NCI-H128 (cell line): ENCODE data around the gene HMCN2.

Source experiments
- DNase-seq: peaks from one replicate; lab custom pipeline; 2025; ENCODE audit not compliant: unreplicated experiment; lab: John Stamatoyannopoulos, UW

The HMCN2 gene

DNA sequence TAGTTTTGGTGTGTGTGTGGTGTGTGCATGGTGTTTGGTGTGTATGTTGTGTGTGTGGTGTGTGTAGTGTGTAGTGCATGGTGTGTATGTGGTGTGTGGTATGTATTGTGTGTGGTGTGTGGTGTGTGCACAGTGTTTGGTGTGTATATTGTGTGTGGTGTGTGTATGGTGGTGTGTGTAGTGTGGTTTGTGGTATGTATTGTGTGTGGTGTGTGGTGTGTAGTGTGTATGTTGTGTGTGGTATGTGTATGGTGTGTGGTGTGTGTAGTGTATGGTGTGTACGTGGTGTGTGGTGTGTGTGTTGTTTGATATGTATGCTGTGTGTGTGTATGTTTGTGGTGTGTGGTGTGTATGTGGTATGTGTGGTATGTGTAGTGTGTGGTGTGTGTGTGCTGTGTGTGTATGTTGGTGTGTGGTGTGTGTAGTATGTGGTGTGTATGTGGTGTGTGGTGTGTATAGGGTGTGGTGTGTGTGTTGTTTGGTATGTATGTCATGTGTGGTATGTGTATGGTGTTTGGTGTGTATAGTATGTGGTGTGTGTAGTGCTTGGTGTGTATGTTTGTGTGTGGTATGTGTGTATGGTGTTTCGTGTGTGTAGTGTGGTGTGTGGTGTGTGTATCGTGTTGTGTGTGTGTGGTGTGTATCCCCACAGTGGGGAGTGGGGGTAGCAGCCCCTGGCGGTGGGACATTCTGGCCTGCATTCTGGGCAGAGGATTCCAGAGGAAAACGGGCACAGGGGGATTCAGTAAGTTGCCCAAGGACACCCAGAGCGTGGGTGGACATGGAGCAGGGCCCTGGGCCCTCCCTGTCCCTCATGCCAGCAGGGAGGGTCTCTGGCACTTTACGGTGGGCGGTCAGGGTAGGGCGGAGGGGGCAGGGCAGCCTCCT is 79.7 kb downstream of the HMCN2 start:
- DNase-seq: no peak

DNA sequence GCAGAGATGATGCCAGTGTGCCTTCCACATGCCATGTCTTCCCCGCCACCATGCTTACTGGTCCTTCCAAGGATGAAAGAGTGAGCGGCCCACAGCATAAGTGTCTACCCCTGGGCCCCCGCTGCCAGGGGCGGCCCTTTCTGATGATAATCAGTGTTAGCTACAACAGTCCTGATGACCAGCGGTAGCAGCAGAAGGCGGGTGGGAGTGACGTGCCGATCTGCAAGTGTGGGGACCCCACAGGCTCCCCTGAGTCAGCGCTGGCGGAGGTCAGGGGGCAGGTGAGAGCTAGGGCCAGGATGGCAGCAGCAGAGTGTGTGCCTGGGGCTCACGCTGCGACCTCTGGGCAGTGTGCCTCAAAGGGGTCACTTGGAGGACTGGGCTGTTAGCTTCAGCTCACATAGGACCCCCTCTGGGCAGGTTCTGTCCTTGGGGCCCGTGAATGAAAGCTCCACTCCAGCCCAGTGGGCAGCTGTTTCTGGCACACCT is 80.4 kb downstream of the HMCN2 start:
- DNase-seq: no peak

DNA sequence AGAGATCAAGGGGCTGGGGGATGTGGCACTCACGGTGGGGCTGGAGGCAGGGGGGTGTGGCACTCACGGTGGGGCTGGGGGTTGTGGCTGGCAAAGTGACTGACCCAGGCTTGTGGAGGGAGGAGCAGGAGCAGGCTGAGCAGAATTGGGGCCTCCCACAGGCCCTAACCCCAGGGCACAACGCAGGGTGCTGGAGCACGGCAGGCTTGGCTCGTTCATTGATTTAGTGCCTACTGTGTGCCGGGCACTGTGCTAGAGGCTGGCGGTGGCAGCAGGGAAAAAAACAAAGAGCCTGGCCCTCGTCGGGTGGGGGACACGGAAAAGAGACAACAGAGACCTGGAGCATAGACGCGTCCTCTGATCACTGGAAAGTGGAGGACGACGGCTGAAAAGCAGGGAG is 80.9 kb downstream of the HMCN2 start:
- no peak for DNase-seq

DNA sequence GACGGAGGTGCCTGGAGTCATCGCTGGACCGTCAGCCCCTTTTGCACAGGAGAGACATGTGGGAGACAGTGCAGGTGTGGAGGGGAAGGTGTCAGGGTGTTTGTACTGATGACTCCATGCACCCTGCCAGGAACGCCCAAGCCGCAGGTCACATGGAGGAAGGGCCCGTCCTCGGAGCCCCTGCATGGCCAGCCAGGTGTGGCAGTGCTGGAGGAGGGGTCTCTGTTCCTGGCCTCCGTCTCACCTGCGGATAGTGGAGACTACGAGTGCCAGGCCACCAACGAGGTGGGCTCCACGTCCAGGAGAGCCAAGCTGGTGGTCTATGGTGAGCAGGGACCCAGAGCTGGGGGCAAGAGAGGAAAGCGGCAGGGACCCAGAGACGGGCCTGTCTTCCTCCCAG is 81.5 kb downstream of the HMCN2 start:
- no peak for DNase-seq

DNA sequence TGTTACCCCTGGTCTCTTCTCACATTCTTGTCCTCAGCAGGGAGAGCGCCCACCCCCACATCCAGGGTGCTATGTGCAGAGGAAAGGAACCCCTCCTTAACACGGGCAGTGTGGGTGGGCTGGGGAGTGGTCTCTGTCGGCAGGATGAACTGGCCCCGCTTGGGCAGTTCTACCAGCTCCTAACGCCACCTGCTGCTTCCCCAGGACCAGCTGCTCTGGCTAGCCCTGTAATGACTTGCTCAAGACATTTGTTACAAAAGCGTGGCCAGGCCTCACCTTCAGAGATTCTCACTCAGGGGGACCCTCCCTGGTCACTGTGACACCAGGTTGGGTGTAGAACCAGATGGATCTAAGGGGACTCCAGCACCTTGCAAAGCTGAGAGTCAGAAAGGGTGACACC is 82.4 kb downstream of the HMCN2 start:
- no peak for DNase-seq

DNA sequence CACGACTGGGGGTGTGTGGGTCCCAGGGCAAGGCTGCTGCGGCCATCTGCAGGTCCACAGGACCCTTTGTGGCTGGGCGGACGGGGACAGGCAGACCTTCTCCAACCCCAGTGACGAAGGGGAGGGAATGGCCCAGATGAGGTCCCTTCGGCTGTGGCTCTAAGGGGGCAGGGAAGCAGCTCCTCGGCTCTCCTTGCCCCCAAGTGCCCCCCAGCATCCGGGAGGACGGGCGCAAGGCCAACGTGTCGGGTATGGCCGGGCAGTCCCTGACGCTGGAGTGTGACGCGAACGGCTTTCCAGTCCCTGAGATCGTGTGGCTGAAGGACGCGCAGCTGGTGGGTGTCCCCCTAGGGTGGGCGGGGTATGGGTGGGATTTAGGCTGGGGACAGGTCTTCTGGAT is 82.8 kb downstream of the HMCN2 start:
- no peak for DNase-seq

DNA sequence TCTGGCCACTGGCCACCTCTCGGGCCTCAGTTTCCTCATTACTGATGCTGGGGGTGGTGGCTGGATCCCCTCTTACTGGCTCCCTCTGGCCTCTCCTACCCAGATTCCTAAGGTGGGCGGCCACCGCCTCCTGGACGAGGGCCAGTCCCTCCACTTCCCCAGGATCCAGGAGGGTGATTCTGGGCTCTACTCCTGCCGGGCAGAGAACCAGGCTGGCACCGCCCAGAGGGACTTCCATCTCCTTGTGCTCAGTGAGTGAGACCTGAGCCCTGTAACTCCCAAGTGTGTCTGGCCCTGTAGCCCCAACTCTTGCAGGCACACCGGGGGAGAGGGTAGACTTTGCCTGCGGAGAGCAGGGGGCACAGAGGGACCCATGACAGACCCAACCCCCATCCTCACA is 83.3 kb downstream of the HMCN2 start:
- no peak for DNase-seq

DNA sequence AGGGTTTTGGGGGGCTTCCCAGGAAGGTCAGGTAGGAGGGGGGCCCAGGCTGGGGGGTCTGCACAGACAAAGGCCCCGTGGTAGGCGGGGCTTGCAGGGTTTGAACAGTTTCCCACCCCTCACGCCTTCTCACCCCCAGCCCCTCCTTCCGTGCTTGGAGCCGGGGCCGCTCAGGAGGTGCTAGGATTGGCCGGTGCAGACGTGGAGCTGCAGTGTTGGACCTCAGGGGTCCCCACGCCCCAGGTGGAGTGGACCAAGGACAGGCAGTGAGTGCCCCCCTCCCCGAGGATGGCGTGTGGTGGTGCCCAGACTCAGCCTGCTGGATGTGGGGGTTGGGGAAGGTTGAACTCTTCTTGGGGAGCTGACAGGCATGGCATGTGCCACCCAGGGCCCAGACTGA is 83.8 kb downstream of the HMCN2 start:
- no peak for DNase-seq

DNA sequence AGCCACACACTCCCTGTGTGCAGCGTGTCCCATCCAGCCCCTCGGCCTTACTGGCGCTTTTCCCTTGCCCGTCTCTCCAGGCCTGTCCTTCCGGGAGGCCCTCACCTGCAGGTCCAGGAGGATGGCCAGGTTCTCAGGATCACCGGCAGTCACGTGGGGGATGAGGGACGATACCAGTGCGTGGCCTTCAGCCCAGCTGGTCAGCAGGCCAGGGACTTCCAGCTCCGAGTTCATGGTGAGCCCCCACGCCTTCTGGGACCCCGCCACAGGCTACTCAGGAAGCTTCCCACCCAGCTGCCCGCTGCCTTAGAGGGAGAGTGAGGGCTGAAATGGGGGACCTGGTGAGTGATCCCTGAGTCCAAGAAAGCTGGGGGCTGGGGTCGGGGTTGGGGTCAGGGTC is 85.8 kb downstream of the HMCN2 start:
- no peak for DNase-seq

DNA sequence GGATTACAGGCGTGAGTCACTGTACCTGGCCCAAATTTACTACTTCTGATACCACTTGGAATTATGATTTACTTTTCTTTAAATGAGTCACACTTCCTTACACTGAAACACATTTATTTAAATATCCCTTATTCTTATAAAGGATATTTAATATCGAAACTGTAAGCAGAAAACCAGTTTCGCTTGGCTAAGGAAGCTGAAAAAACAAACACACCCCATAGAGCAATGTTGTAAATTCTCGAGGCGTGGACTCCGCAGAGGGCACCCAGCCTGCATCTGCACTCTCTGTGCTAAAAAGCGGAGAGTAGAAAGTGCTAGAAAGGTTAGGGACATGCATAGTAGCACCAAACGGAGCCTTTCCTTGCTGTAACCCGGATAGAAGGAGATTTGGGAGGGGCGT is 86.5 kb downstream of the HMCN2 start:
- no peak for DNase-seq

DNA sequence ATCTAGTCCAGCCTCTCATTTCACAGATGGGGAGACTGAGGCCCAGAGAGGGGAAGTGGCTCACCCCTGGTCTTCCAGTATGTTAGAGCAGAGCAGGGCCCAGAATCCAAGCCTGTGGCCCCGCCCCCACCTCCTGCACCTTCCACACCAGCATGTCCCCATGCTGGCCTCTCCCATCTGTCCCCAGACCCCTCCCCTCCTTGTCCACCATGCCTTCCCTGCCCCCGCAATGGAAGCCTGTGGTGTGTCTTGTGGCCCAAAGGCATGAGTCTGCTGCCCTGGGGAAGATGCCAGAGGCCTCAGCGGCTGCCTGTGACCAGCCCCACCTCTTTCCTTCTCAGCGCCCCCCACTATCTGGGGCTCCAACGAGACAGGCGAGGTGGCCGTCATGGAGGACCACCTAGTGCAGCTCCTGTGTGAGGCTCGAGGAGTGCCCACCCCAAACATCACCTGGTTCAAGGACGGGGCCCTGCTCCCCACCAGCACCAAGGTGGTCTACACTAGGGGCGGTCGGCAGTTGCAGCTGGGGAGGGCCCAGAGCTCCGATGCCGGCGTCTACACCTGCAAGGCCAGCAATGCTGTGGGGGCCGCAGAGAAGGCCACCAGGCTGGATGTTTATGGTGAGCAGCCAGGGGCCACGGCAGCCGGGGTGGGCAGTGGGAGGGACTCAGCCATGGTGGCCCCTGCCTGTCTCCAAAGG is 87.2 kb downstream of the HMCN2 start:
- DNase-seq: no peak

DNA sequence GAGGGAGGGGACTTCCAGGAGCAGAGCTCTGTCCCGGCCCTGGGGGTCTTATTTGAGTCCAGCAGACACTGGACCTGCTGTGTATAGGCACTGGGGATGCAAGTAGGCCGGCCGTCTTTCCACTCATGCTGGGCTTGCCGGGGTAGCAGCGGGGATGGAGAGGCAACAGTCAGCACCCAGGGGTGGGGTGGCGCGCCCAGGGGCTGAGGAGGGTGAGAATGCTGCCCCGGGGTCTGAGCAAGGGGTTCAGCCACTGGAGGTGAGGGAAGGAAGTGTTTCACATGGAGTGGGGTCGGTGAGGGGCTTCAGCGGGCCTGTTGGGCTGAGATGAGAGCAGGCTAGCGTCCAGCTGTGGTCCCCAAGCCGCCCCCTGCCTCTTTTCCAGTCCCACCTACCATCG is 88.8 kb downstream of the HMCN2 start:
- no peak for DNase-seq

DNA sequence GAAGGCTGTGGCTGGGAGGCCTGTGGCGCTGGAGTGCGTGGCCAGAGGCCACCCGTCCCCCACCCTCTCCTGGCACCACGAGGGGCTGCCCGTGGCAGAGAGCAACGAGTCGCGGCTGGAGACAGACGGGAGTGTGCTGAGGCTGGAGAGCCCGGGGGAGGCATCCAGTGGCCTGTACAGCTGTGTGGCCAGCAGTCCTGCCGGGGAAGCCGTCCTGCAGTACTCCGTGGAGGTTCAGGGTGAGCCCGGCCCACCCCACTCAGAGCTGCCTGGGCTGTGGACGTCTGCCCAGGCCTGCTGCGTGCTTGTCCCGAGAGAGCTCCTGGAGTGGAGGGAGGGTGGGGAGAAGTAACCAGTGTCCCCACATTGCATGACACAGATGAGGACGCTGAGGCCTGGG is 89.2 kb downstream of the HMCN2 start:
- no peak for DNase-seq

DNA sequence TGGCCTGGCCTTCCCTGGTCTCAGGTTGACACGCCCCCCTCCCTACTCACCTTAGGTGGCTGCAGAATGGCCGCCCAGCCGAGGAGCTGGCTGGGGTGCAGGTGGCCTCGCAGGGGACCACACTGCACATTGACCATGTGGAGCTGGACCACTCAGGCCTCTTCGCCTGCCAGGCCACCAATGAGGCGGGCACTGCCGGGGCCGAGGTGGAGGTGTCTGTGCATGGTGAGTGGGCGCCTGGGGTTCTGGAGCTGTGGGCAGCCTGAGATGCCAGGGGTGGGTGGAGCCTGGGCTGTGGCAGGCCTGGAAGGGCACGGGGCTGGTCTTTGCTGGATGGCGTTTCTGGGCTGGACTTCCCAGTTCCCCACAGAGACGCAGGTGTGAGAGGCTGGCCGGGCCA is 90.5 kb downstream of the HMCN2 start:
- no peak for DNase-seq

DNA sequence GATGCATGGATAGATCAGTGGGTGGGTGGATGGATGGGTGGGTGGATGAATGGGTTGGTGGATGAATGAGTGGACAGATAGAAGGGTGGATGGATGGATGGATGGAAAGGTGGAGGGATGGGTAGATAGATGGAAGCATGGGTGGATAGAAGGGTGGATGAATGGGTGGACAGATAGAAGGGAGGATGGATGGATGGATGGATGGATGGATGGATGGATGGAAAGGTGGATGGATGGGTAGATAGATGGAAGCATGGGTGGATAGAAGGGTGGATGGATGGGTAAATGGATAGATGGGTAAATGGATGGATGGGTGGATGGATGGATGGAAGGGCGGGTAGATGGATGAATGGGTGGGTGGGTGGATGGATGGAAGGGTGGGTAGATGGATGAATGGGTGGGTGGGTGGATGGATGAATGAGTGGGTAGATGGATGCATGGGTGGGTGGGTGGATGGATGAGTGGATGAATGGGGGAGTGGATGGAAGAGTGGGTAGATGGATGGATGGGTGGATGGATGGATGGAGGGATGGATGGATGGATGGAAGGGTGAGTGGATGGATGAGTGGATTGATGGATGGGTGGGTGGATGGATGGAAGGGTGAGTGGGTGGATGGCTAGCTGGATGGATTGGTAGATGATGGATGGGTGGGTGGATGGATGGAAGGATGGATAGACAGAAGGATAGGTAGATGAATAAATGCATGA is 91.5 kb downstream of the HMCN2 start:
- no peak for DNase-seq

DNA sequence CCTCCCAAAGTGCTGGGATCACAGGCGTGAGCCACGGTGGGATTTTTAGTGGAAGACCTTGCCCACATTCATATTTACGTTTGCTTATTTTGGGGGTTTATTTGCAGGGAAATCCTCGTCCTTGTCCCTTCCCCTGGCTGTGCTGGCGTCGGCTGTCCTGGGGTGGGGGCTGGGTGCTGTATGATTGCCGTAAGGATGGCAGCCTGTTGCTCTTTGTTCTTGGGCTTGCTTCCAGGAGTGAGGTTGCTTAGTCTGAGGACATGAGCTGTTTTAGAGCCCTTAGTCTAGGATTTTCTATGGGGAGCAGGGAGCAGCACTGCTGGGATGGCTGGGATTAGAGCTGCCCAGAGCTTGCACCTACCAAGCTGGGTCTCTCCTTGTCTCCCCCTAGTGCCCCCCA is 93.4 kb downstream of the HMCN2 start:
- DNase-seq: no peak

DNA sequence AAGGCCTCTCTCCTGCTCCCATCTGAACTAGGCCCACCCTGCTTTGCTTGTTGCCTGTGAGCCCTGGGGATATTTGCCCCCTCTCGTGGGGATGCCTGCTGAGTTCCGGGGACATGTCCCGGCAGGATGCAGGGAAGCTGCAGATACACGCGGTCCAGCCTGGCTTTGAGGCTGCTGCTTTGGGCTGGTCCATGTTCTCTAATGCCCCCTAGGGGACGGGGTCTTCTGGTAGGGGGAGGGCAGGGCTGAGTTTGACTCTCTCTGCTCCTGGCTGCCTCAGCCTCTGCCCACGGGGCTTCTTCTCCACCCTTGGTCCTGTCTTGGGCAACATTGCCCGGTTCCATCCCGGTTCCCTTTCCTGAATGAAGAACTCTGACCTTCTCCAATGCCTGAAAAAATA is 94.3 kb downstream of the HMCN2 start:
- no peak for DNase-seq

DNA sequence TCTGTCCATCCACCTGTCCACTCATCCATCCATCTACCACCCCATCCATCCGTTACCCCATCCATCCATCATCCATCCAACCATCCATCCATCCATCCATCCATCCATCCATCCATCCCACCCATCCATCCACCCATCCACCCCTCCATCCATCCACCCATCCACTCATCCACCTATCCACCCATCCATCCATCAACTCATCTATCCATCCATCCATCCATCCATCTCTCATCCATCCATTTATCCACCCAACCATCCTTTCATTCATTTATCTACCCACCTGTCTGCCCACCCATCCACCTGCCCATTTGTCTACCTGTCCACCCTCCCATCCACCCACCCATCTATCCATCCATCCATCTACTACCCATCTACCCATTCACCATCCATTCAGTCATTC is 95.1 kb downstream of the HMCN2 start:
- DNase-seq: no peak

DNA sequence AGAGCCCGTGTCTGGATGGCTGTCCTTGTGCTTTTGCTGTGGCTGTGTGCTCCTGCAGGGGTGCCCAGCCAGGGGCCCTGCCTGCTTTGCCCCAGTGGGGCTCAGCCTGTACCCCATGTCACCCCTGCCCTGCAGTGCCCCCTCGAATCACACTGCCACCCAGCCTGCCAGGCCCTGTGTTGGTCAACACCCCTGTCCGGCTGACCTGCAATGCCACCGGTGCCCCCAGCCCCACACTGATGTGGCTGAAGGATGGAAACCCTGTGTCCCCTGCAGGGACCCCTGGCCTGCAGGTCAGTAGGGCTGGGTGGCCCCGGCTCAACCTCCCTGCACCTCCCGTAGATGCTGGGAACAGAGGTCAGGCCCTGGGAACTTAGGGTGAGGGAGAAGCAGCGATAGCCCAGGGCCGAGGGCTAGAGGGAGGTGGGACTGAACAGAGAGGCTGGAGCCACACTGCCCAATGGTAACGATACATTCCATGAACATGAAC is 96.4 kb downstream of the HMCN2 start:
- no peak for DNase-seq

DNA sequence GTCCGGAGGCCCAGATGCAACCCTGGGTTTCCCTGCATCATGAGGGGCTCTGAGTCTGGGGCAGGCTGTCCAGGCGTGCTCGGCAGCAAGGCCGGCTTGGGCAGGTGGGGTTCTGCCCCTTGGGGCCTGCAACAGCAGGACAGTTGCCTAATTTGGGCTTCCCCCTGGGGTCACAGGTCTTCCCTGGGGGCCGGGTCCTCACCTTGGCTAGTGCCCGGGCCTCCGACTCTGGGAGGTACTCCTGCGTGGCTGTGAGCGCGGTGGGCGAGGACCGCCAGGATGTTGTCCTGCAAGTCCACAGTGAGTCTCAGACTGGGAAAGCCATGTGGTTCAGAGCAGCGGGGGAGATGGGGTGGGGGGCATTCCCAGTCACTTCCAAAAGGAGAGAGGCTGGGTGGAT is 97.1 kb downstream of the HMCN2 start:
- no peak for DNase-seq

DNA sequence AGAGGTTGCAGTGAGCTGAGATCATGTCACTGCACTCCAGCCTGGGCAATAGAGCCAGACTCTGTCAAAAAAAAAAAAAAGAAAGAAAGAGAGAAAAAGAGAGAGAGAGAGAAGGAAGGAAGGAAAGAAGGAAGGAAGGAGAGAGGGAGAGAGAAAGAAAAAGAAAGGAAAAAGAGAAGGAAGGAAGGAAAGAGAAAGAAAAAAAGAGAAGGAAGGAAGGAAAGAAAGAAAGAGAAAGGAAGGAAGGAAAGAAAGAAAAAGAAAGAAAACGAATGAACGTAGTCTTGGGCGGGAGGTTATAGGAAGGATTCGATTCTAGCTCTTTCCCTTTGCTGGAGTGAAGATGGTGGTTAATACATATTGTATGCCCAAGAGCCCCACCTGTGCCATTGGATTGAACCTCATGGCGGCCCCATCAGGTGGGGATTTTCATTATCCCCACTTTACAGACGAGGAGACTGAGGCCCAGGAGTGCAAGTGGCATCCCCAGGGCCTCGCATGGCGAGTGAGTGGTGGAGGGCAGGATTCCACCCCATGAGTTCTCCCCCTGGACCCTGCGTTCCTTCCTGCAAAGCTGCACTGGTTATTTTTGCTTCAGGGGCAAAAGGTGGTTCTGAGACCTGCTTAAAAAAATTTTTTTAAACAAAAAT is 98.3 kb downstream of the HMCN2 start:
- no peak for DNase-seq
